Measurements from ENCODE around the gene RAB12.

RAB12 gene

DNA sequence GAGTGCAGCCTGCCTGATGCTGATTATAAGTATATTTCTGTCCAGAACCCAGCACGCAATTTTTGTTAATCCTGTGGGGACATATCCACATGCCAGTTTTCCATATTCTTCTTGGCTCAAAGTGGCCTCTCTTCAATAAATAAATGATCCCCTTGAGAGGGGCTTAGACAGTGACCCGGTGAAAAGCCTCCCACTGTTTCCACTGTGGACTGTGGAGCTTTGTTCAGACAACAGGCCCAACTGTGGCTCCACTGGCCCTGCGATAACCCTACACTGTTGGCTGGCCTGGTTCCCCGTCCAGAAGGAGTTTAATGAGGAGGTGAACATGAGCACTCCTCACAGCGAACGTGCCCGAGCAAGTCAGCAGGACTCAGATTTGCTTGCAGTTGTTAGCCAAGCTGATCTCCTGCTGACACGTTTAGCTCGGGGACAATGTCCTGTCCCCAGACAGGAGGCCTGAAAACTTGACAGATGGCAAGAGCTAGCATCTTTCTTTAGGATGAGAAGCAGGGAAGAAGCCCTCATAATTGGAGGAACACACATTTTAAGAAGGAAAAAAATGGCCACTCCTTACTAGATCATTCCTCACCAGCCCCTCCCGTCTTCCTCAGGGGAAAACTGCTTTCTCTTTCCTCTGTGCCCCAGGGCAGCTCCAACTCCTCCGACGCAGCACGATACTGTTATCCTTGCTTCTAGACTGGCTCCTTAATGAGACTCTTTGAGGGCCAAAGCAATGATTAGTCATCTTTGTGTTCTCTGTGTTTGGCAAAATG, 76.1 kb downstream of the RAB12 start:
- DNase-seq (ENCODE audit: low read depth in 2 of 2) = no peak

DNA sequence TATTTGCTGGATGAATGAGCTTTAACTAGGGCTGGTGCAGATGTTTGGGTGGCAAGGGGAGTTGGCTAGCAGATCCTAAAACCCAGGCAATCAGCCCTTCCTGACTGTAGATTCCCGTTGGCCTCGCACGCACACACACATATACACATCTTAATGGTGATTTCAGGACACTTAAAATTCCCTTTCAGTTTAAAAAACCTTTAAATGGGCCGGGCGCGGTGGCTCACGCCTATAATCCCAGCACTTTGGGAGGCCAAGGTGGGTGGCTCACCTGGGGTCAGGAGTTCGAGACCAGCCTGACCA, 76.6 kb downstream of the RAB12 start:
- no peak for DNase-seq (ENCODE audit: low read depth in 2 of 2)

DNA sequence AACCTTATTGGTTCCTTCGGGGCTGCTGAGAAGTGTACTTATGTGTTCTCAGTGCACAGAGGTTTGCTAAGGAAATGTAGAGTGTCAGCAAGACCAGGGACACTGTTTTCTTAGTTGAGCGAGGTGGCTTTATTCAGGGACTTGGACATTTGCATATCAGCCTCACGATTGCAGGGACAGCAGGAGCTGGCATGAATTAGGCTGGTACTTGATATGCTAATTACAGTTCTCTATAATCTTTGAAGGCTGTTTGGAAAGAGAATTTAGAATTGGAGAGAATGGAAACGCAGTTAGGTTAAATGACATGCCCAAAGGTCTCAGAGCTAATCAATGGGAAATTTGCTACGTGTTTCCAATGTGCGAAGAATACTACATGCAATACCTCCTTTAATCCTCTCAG, 77.4 kb downstream of the RAB12 start:
- no peak for DNase-seq (ENCODE audit: low read depth in 2 of 2)

DNA sequence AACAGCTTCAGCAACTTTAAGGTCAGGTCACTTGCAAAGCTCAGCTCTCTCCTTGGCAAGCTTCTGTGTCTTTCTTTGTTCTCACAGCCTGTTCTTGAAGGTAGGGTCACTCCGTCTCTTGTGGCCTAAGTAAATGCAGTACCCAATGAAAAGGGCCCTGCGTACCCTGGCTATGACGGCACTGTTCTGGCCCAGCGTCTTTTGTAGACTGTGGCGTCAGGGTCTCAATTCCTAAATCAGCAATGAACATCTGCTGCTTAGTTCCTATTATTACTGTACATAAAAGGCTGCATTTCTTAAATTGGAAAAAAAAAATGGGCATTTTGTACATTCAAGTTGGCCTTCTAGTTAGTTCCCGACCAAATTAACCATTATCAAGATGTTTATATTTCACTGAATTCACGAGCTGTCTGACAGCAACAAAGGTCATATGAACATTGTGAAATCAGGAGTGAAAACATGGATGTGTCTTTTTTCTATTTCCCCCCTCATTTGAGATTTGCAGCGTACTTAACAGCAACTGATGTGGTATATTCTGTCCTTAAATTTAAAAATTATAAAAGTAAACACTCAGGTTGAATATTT, 79.1 kb downstream of the RAB12 start:
- no peak for DNase-seq (ENCODE audit: low read depth in 2 of 2)

DNA sequence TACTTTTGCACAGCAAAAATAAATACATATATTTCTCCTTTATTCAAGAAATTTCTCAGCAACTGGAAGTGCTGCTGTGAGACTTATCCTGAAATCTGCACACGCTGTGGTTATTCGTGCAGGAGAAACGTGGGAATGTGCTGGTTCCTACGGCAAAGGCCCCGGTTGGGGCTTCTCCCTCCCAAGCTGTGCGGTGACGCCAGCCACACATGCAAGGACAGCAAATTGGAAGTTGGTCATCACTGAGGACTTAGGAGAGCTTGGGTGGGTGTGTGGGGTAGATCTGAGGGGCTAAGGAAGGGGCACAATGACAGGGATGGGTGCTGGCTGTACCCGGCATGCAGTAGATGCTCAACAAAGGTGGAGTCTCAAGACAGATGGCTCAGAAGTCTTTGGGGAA, 79.6 kb downstream of the RAB12 start:
- no peak for DNase-seq (ENCODE audit: low read depth in 2 of 2)

Data from stimulated activated CD4-positive, alpha-beta T cell treated with anti-CD3 and anti-CD28 coated beads, Interleukin-1b, Interleukin-23, amount 100 ng/mL, for 4 hours (primary cell).